Measurements from ENCODE around the gene GLB1L3.

DNA sequence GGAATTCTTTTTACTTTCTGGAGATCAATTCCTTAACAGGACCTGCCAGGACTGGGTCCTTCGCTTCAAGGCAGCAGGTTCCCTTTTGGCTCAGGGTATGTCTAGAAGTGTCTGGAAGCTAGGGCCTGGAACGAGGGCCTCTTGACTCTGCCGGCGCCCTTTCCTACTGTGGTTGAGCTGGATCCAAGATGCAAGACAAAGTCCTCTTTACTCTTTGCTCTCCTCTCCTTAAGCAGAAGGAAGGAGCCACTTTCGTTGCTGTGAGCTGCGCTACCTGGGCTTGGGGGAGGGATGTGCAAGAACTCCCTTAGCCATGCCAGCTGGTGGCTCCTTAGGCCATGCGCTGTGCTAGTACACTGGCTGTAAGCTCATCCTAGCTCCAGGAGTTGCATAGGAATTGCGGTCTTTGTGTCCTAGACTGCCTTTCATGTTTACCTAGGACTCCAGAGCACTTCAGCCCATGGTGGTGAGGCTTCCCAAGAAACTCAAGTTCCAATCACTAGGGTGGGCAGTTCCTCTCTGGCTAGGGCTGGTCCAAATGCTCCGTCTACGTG lies 73.7 kb downstream of the GLB1L3 start:
- TF ChIP-seq CTCF (IDR thresholded peaks at IDR 0.05) (no peak), POLR2AphosphoS5 (IDR thresholded peaks at IDR 0.05) (no peak), EP300 (IDR thresholded peaks at IDR 0.05) (no peak)
